Central memory CD8-positive, alpha-beta T cell (primary cell): Measurements from ENCODE around the gene SAE1.

Source experiments
- ATAC-seq: fragments of 150-1000 bp; cut with Tn5 transposase; replicated peaks from 2 replicates; pipeline ENCODE4 v1.10.0; 2022; ENCODE audit warnings: mild to moderate bottlenecking, moderate FRiP score, moderate number of reproducible peaks; ENCODE audit not compliant: poor library complexity, severe bottlenecking; ENCODE audit errors: extremely low read depth
- DNase-seq, 2 donors: peaks; one replicate each; pipeline ENCODE4 v3.0.0; 2021; ENCODE audit warnings: low spot score in 2 of 2
- H3K27ac Mint-ChIP-seq: one replicate; pipeline ENCODE4 v1.8.0; 2022; ENCODE audit warnings: low read depth, mild to moderate bottlenecking, moderate library complexity, mixed read lengths
- H3K27me3 Mint-ChIP-seq: one replicate; pipeline ENCODE4 v1.8.0; 2022; ENCODE audit warnings: mixed read lengths
- H3K36me3 Mint-ChIP-seq: one replicate; pipeline ENCODE4 v1.8.0; 2022; ENCODE audit warnings: mild to moderate bottlenecking, moderate library complexity, mixed read lengths; ENCODE audit not compliant: insufficient read depth
- H3K4me1 Mint-ChIP-seq: one replicate; pipeline ENCODE4 v1.8.0; 2022; ENCODE audit warnings: mixed read lengths
- H3K4me3 Mint-ChIP-seq: one replicate; pipeline ENCODE4 v1.8.0; 2022; ENCODE audit warnings: mild to moderate bottlenecking, moderate library complexity, mixed read lengths
- H3K9me3 Mint-ChIP-seq: one replicate; pipeline ENCODE4 v1.8.0; 2022; ENCODE audit warnings: mixed read lengths

The SAE1 gene

DNA sequence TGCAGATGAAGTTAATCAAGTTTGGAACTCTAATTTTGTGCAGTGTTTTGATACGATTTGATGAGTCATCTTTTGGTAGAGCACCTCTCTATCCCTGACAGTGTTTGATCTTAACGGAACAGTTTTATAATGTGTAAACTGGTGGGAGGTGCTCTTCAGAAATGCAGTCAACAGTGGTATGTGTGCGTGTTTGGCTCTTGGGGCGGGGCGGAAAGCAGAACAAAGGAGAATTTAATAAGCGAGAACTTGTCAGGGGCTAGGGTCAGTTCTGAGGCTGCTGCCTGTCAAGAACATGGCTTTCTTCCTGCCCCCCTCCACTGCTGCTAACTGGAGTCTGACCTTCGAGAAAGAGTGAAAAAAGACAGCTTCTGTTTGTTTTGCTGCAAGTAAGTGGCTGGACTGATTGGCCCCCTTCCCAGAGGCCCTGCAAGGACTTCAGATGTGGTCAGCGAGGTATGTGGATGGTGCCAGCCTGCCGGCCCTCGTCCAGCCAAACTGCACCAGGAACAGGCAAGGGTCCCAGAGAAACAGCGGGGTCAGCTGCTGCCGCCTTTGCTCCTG is 59.6 kb downstream of the SAE1 start:
- Mint-ChIP-seq H3K4me3 (peak overlapping the region; percentile 31), H3K4me1 (peaks cover 36% of the 10 kb centered on the region), H3K36me3 (peaks cover 9% of the 10 kb centered on the region), H3K9me3 (no peaks in the 10 kb centered on the region), H3K27ac (peak overlapping the region; percentile 58), H3K27me3 (no peaks in the 10 kb centered on the region)
- ATAC-seq (peak; percentile 31), DNase-seq (peak in 1 of 2 donors; percentile 38)

DNA sequence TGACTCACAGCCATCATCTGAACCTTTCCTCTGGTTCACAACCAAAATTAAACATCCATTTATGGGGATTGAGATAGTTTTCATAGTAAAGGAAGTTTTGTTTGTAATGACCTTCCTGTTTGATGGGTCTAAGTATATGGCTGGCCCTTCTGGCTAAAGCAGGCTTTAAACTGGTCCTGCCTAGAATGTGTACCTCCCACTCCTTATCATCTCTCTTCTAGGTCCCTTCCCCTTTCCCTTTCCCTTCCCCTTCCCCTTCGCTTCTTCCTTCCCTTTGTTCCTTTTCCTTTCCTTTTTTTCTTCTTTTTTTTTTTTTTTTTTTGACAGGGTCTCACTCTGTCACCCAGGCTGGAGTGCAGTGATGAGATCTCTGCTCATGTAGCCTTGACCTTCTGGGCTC is 64.8 kb downstream of the SAE1 start:
- peak overlapping the region; percentile 80 for H3K27ac Mint-ChIP-seq
- H3K4me1 Mint-ChIP-seq: peaks cover under 1% of the 10 kb centered on the region
- no peaks in the 10 kb centered on the region for H3K9me3 Mint-ChIP-seq
- H3K36me3 Mint-ChIP-seq: peaks cover 13% of the 10 kb centered on the region
- ATAC-seq: no peak
- no peaks in the 10 kb centered on the region for H3K27me3 Mint-ChIP-seq
- no peak for DNase-seq
- no peak overlapping the region for H3K4me3 Mint-ChIP-seq

DNA sequence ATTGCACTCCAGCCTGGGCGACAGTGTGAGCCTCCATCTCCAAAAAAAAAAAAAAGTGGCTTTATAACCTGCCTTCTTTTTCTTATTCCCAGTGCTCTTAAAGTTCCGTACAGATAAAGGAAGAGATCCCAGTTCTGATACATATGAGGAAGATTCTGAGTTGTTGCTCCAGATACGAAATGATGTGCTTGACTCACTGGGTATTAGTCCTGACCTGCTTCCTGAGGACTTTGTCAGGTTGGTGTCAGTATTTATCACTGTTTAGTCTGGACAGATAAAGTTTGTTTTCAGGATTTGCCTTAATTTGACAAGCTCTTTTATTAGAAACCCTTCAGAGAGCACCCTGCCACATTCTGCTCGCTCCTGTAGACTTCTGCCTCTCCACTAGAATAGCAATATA is 66.5 kb downstream of the SAE1 start:
- no peak for ATAC-seq
- Mint-ChIP-seq H3K36me3 (peaks cover 9% of the 10 kb centered on the region), H3K4me1 (no peaks in the 10 kb centered on the region), H3K27ac (no peak overlapping the region), H3K9me3 (no peaks in the 10 kb centered on the region), H3K4me3 (no peak overlapping the region), H3K27me3 (no peaks in the 10 kb centered on the region)
- DNase-seq: no peak

DNA sequence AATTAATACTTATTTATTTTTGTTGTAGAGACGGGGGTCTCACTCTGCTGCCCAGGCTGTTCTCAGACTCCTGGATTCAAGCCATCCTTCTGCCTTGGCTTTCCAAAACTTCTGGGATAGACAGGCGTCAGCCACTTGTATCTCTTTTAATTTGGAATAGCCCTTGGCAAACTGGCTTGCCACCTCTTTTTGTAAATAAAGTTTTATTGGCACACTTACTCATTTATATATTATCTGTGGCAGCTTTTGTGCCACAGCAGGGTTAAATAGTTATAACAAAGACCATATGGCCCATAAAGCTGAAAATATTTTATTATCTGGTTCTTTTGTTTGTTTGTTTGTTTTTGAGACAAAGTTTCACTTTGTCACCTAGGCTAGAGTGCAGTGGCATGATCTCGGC is 69.9 kb downstream of the SAE1 start:
- H3K27ac Mint-ChIP-seq: no peak overlapping the region
- H3K4me1 Mint-ChIP-seq: no peaks in the 10 kb centered on the region
- H3K36me3 Mint-ChIP-seq: peaks cover 25% of the 10 kb centered on the region
- H3K4me3 Mint-ChIP-seq: no peak overlapping the region
- no peaks in the 10 kb centered on the region for H3K27me3 Mint-ChIP-seq
- DNase-seq: no peak
- no peak for ATAC-seq
- H3K9me3 Mint-ChIP-seq: no peaks in the 10 kb centered on the region

DNA sequence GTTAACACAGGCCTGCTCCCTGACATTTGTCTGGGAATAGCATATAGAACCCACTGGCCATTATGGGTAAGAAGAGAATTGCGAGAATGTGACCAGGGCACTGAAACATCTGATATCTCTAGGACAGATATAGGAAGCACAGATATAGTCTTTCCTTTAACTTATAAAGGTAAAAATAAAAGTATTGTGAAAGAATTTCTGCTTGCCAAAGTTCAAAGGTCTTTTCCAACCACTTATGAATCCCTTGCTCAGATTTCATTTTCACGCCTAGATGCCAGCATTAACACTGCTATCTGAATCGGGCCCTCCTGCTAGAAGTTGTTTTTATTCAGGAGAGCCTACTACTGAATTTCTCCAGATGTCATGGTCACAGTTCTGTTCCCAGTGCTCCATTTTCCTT is 72.6 kb downstream of the SAE1 start:
- Mint-ChIP-seq H3K27me3 (no peaks in the 10 kb centered on the region), H3K4me3 (no peak overlapping the region), H3K9me3 (no peaks in the 10 kb centered on the region), H3K4me1 (peaks cover 6% of the 10 kb centered on the region), H3K27ac (no peak overlapping the region), H3K36me3 (peaks cover 35% of the 10 kb centered on the region)
- DNase-seq: no peak
- no peak for ATAC-seq

DNA sequence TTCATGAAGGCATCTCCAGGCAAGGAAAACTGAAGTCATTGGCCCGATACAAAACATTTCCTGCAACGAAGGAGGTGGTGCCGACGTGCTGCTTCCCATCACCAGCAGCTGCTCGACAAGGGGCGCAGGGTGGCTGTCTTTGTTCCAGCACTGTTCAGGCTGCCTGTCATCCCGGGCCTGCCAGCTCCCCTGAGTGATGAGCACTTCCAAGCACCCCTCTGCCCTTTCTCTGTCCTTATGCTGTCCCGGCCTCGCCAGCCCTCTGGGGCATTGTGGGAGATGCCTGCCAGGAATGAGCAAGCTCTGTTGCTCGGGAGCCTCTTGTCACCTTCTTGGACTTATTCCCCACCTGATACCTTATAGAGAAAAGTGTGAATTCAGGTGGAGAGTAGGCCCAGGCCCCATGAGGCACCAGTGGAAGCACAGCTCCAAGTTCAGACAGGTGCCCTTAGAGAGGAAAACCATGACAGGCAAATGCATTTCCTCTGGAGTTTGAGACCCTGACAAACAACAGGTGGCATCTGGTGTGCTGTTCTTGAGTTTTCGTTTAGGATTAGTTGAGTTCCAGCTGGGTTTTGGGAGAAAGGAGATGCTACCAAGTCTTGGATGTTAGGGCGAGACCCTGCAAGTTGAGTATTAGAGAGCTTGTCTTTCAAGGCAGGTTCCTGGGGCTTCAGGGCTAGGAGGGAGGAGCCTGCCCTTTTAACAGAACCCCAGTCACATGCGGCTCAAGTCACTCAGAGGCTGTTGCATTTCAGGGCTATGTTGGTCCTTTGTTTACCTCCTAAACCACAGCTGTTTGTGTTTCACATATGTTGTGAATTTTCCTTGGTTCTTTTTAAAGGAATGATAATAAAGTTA is 78.9 kb downstream of the SAE1 start:
- peaks cover 21% of the 10 kb centered on the region for H3K36me3 Mint-ChIP-seq
- peak overlapping the region; percentile 32 for H3K27ac Mint-ChIP-seq
- peaks cover 13% of the 10 kb centered on the region for H3K4me1 Mint-ChIP-seq
- H3K4me3 Mint-ChIP-seq: no peak overlapping the region
- ATAC-seq (no peak), DNase-seq (no peak)
- no peaks in the 10 kb centered on the region for H3K27me3 Mint-ChIP-seq
- H3K9me3 Mint-ChIP-seq: no peaks in the 10 kb centered on the region

DNA sequence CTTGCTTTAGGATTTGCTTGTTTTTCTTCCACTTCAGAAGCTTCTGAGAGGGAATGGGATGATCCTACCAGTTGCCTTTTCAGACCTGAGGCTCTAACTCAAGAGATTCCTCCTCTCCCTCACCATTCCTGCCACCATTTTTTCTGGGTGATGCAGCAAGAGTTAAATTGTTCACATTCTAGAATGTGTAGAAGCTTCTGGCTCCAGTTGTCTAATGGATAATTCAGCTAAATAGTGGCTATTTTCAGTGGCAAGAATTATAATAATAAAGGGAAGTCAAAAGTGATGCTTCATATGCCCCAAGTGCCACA is 79.5 kb downstream of the SAE1 start:
- ATAC-seq (no peak), DNase-seq (no peak)
- Mint-ChIP-seq H3K36me3 (peaks cover 16% of the 10 kb centered on the region), H3K4me1 (peaks cover 13% of the 10 kb centered on the region), H3K9me3 (no peaks in the 10 kb centered on the region), H3K27me3 (no peaks in the 10 kb centered on the region), H3K4me3 (no peak overlapping the region), H3K27ac (no peak overlapping the region)

DNA sequence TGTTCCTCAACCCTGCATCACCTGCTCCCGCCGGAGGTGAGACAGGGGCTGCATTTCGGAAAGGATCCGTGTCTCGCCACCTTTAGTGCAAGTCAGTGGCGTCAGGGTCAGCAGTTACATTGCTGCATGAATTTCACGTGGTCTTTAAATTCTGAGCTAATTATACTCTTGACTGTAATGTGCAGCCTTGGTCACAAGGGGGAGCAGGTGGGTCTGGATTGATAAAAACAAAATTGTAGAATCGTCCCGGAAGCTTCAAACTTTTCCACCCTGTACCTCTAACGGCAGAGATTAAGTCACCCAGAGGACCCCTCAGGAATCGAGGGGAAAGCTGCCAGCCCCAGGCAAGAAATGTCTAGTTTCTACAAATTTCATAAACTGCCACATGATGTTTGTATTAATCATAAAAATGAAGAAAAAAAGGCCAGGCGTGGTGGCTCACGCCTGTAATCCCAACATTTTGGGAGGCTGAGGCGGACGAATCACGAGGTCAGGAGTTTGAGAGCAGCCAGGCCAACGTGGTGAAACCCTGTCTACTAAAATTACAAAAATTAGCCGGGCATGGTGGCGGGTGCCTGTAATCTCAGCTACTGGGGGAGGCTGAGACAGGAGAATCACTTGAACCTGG is 80.2 kb downstream of the SAE1 start:
- no peak overlapping the region for H3K27ac Mint-ChIP-seq
- DNase-seq (peak; percentile 70 to 75), ATAC-seq (peak; percentile 54)
- H3K27me3 Mint-ChIP-seq: no peaks in the 10 kb centered on the region
- H3K4me3 Mint-ChIP-seq: no peak overlapping the region
- H3K9me3 Mint-ChIP-seq: no peaks in the 10 kb centered on the region
- peaks cover 15% of the 10 kb centered on the region for H3K36me3 Mint-ChIP-seq
- peaks cover 13% of the 10 kb centered on the region for H3K4me1 Mint-ChIP-seq

DNA sequence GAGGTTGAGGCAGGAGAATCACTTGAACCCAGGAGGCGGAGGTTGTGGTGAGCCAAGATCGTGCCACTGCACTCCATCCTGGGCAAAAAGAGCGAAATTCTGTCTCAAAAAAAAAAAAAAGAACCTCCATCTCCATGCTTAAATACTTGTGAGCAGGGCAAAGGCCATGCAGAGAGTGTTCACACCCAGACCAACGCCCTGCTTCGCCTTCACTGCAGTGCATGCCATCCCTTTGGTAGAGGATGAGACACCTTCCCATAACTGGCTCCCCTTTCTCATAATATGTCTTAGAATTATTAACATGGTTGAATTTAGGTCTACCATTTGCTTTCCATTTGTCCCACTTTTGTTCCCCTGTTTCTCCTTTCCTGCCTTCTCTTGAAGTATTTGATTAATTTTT is 84.9 kb downstream of the SAE1 start:
- no peak for ATAC-seq
- H3K27me3 Mint-ChIP-seq: no peaks in the 10 kb centered on the region
- H3K27ac Mint-ChIP-seq: no peak overlapping the region
- no peak overlapping the region for H3K4me3 Mint-ChIP-seq
- H3K36me3 Mint-ChIP-seq: peaks cover 3% of the 10 kb centered on the region
- H3K4me1 Mint-ChIP-seq: peaks cover 5% of the 10 kb centered on the region
- no peaks in the 10 kb centered on the region for H3K9me3 Mint-ChIP-seq
- DNase-seq: no peak

DNA sequence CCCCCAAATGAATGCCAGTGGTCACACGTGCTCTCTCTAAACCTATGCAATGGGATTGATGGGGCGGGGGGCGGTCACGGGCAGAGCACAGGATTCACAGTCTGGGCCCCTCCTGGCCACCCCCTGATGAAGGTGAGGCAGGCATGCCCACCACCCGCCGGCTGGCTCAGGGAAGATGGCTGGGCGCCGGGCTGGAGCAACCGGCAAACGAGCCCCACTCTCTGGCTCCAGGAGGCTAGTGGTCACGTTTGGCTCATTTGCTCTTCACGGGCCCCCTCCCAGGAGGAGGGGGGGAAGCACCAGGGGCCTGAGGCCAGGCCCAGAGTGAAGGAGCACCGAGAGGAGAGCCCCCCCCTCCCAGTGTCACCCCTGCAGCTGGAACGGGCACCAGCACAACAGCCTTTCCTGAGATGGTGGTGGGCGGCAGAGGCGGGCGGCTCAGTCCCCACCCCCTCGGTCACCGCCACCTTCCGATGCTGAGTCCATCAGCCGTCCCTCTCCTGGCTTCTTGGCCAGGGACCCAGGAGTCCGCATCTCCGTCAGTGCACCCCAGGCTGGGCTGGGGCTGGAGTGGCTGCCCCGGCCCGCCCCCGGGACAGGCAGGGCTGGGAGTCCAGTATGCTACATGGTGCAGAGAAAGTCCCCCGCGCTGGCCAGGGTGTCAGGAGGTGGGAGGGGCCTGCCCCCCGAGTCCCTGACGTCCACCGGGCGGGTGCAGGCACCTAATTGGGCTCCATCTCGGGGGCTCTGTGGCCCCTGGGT is 90.6 kb downstream of the SAE1 start:
- Mint-ChIP-seq H3K4me1 (peaks cover 6% of the 10 kb centered on the region), H3K9me3 (no peaks in the 10 kb centered on the region), H3K36me3 (peaks cover 24% of the 10 kb centered on the region), H3K4me3 (no peak overlapping the region), H3K27ac (no peak overlapping the region), H3K27me3 (no peaks in the 10 kb centered on the region)
- ATAC-seq (no peak), DNase-seq (no peak)

DNA sequence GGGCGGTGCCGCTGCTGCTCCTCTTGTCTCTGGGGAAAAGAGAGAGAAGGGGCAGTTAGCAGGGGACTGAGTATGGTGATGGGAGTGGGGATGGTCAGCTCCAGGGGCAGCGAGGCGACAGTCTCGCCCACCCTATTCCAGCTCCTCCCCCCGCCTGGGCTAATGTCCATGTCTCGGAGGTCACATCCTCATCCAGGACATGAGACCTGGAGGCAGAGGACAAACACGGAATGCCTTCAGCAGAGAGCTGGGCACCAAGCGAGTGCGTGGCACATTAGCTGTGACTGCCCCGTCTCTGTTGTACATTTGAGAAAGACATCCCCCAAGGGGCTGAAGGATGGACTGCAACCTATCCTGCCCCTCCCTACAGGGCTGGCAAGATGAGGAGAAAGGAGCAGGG is 91.3 kb downstream of the SAE1 start:
- Mint-ChIP-seq H3K27me3 (no peaks in the 10 kb centered on the region), H3K9me3 (no peaks in the 10 kb centered on the region), H3K36me3 (peaks cover 30% of the 10 kb centered on the region), H3K27ac (no peak overlapping the region), H3K4me3 (no peak overlapping the region), H3K4me1 (peaks cover 6% of the 10 kb centered on the region)
- no peak for DNase-seq
- ATAC-seq: no peak

DNA sequence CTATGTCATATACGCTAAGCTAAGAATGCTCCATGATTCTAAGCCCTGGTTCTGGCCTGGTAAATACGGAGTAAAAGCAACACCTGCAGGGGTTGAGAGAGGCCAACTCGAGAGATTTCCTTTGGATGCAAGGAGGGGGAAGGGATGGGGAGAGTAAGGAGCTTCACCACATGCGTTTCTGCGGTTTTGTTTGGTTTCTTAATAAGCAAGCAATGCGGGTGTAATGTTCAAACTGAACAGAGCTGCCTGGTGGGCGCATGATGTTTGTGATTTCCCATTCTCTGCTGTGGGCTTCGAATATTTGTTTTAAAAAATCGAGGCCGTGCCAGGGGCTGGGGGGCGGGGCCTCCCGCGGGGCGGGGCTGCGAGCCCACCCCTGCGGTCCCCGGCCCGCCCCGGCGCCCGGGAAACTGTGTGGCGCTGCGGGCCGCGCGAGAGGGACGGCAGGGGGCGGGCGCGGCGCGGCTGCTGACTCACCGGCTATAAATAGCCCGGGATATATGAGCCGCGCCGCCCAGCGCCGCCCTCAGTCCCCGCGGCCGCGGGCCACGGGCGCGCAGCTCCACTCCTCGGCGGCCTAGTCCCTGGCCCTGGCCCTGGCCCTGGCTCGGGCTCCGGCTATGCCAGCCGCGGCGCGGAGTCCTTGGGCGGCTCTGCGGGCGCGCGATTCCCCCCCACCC is 95.3 kb downstream of the SAE1 start:
- Mint-ChIP-seq H3K4me1 (peaks cover 6% of the 10 kb centered on the region), H3K27me3 (no peaks in the 10 kb centered on the region), H3K27ac (peak overlapping the region; percentile 79), H3K36me3 (peaks cover 34% of the 10 kb centered on the region), H3K9me3 (no peaks in the 10 kb centered on the region), H3K4me3 (peak overlapping the region; percentile 60)
- ATAC-seq: peak; percentile 42
- peak; percentile 86 to 87 for DNase-seq
